Mucosa of rectum (tissue), 2 donors: Measurements from ENCODE around the gene PDGFC.
"Not testable (repeated sequence)": the region's sequence is repeated elsewhere in the genome, so short reads cannot be mapped to it uniquely, and the experiment has no call there.

Experiments
- H3K27ac ChIP-seq, 2 donors: one replicate each; pipeline ENCODE4 v1.7.0; 2013; ENCODE audit warnings: inconsistent platforms in 2 of 2, low read depth in 2 of 2, low read length in 2 of 2
- H3K27me3 ChIP-seq, 2 donors: one replicate each; pipeline ENCODE4 v1.7.0; 2013; ENCODE audit warnings: low read length in 2 of 2; ENCODE audit not compliant: control insufficient read depth in 2 of 2, insufficient read depth in 2 of 2
- H3K36me3 ChIP-seq, 2 donors: one replicate each; pipeline ENCODE4 v1.7.0; 2013; ENCODE audit warnings: low read length in 2 of 2; ENCODE audit not compliant: control insufficient read depth in 2 of 2, insufficient read depth in 2 of 2
- H3K4me1 ChIP-seq, 2 donors: one replicate each; pipeline ENCODE4 v1.7.0; 2013; ENCODE audit warnings: low read length in 2 of 2, mild to moderate bottlenecking in 1 of 2; ENCODE audit not compliant: control insufficient read depth in 2 of 2, insufficient read depth in 2 of 2
- H3K4me3 ChIP-seq, 2 donors: one replicate each; pipeline ENCODE4 v1.7.0; 2013; ENCODE audit warnings: low read length in 2 of 2
- H3K9ac ChIP-seq, 2 donors: one replicate each; pipeline ENCODE4 v1.7.0; 2013; ENCODE audit warnings: low read length in 2 of 2, low read depth in 1 of 2, mild to moderate bottlenecking in 1 of 2
- H3K9me3 ChIP-seq, 2 donors: one replicate each; pipeline ENCODE4 v1.7.0; 2013; ENCODE audit warnings: low read length in 2 of 2; ENCODE audit not compliant: control insufficient read depth in 2 of 2
- donor health status: healthy.
- donor health status: Normal muscosa, but diverticular disease.

Gene PDGFC

GRCh38 chr4:156939801-156940200, 31.8 kb downstream of the PDGFC start:
- no peaks in the 10 kb centered on the region for H3K4me1 ChIP-seq

GRCh38 chr4:156939139-156939538, 32.5 kb downstream of the PDGFC start:
- H3K27me3 ChIP-seq: no peaks in the 10 kb centered on the region
- no peak overlapping the region for H3K27ac ChIP-seq
- no peaks in the 10 kb centered on the region for H3K36me3 ChIP-seq
- H3K4me1 ChIP-seq: no peaks in the 10 kb centered on the region
- H3K4me3 ChIP-seq: no peak overlapping the region
- no peaks in the 10 kb centered on the region for H3K9me3 ChIP-seq
- no peak overlapping the region for H3K9ac ChIP-seq

More at GRCh38 chr4:156939801-156940200, 31.8 kb downstream of the PDGFC start:
- Histone ChIP-seq H3K36me3 (no peaks in the 10 kb centered on the region), H3K27ac (no peak overlapping the region), H3K9me3 (no peaks in the 10 kb centered on the region), H3K27me3 (no peaks in the 10 kb centered on the region), H3K9ac (no peak overlapping the region), H3K4me3 (no peak overlapping the region)

GRCh38 chr4:156934259-156934635, 37.4 kb downstream of the PDGFC start:
- Histone ChIP-seq H3K4me1 (peaks cover 0 to 3% of the 10 kb centered on the region in 2 donors), H3K27ac (no peak overlapping the region), H3K36me3 (no peaks in the 10 kb centered on the region), H3K27me3 (no peaks in the 10 kb centered on the region), H3K9ac (no peak overlapping the region), H3K4me3 (no peak overlapping the region), H3K9me3 (no peaks in the 10 kb centered on the region)

DNA sequence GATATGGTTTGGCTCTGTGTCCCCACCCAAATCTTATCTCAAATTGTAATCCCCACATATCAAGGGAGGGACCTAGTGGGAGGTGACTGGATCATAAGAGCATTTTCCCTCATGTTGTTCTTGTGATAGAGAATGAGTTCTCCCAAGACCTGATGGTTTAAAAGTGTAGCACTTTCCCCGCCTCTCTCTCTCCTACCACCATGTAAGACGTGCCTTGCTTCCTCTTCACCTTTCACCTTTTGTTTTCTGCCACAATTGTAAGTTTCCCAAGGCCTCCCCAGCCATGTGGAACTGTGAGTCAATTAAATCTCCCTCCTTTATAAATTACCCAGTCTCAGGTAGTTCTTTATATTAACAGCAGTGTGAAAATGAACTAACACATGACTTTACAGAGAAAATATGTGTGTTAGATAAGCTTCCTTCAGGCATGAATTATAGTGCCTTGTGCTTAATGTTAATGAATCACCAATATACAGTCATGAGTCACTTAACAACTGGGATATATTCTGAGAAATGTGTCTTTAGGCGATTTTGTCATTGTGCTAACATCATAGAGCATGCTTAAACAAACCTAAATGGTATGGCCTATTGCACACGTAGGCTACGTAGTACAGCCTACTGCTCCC, 37.9 kb downstream of the PDGFC start:
- Histone ChIP-seq H3K27me3 (no peaks in the 10 kb centered on the region), H3K4me3 (no peak overlapping the region), H3K9me3 (no peaks in the 10 kb centered on the region), H3K27ac (no peak overlapping the region), H3K9ac (no peak overlapping the region), H3K4me1 (peaks cover 0 to 3% of the 10 kb centered on the region in 2 donors), H3K36me3 (no peaks in the 10 kb centered on the region)

DNA sequence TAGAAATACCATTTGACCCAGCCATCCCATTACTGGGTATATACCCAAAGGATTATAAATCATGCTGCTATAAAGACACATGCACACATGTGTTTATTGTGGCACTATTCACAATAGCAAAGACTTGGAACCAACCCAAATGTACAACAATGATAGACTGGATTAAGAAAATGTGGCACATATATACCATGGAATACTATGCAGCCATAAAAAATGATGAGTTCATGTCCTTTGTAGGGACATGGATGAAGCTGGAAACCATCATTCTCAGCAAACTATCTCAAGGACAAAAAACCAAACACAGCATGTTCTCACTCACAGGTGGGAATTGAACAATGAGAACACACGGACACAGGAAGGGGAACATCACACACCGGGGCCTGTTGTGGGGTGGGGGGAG, 39.2 kb downstream of the PDGFC start:
- H3K36me3 ChIP-seq, H3K27me3 ChIP-seq, H3K27ac ChIP-seq, H3K9me3 ChIP-seq, H3K4me1 ChIP-seq, H3K4me3 ChIP-seq, H3K9ac ChIP-seq: not testable (repeated sequence)

DNA sequence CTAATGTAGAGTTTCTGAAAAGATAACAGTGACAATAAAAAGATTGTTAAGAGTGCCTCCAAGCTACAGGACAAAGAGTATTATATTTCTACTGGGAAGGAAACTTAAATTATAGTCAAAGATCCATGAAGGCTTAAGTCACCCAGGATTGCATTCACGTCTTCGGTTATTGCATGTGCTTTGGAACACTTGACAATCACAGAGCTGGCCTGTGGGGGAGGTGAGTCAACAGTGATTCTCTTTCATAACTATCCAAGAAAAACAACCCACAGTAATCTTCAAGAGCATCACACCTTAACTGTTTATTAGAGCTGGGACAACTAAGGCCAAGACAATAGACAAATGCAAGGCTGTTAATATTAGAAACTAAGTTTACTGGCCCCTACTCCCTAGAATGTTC, 40.3 kb downstream of the PDGFC start:
- Histone ChIP-seq H3K9me3 (no peaks in the 10 kb centered on the region), H3K9ac (no peak overlapping the region), H3K27me3 (no peaks in the 10 kb centered on the region), H3K4me3 (no peak overlapping the region), H3K4me1 (peaks cover 0 to 3% of the 10 kb centered on the region in 2 donors), H3K36me3 (no peaks in the 10 kb centered on the region), H3K27ac (no peak overlapping the region)

DNA sequence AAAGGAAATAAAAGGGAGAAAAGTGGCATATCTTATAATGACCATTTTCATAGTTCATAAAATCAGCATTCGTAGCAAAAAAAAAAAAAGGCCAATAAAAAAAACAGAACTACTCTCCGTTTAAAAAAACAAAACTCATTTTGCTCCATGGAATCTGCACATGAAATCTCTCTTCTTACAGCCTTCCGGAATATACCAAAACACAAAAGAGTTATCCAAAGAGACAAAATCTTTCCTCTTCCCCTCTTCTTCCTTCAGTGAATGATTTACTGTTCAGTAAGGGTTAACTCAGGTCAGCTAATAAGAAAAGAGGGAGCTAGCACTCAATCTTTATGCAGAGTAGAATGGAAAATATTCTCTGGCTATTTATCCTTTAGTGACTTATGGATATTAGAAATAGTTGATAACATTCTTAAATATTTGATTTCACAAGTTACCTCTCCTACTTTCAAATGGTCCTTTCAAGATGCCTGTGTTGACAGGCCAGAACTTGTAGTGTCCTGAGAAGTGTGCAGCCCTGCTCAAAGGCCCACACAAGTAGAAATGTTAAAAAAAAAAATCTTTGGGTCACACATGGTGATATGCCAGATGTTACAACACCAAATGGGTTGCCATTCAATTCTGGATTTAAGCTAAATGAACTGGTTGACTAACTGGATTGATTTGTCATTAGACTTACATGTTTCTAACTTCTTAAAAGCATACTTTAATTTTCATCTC, 42.1 kb downstream of the PDGFC start:
- Histone ChIP-seq H3K4me1 (peaks cover 0 to 3% of the 10 kb centered on the region in 2 donors), H3K36me3 (no peaks in the 10 kb centered on the region), H3K9ac (no peak overlapping the region), H3K27me3 (no peaks in the 10 kb centered on the region), H3K4me3 (no peak overlapping the region), H3K27ac (no peak overlapping the region), H3K9me3 (no peaks in the 10 kb centered on the region)

GRCh38 chr4:156924774-156925315, 46.8 kb downstream of the PDGFC start:
- no peaks in the 10 kb centered on the region for H3K36me3 ChIP-seq
- no peaks in the 10 kb centered on the region for H3K9me3 ChIP-seq
- H3K4me3 ChIP-seq: no peak overlapping the region
- H3K9ac ChIP-seq: no peak overlapping the region
- no peaks in the 10 kb centered on the region for H3K27me3 ChIP-seq
- H3K27ac ChIP-seq: no peak overlapping the region
- no peaks in the 10 kb centered on the region for H3K4me1 ChIP-seq

- Histone ChIP-seq H3K9ac (no peak overlapping the region), H3K9me3 (no peaks in the 10 kb centered on the region), H3K27ac (no peak overlapping the region), H3K4me1 (no peaks in the 10 kb centered on the region), H3K36me3 (no peaks in the 10 kb centered on the region), H3K27me3 (no peaks in the 10 kb centered on the region), H3K4me3 (no peak overlapping the region)
Observed at GRCh38 chr4:156923525-156923924, 48.1 kb downstream of the PDGFC start.

GRCh38 chr4:156915221-156915620, 56.4 kb downstream of the PDGFC start:
- Histone ChIP-seq H3K36me3 (no peaks in the 10 kb centered on the region), H3K4me3 (no peak overlapping the region), H3K9ac (no peak overlapping the region), H3K27ac (no peak overlapping the region), H3K27me3 (no peaks in the 10 kb centered on the region), H3K4me1 (no peaks in the 10 kb centered on the region), H3K9me3 (peaks cover 0 to 3% of the 10 kb centered on the region in 2 donors)
